K562 (cell line): Measurements from ENCODE around the gene PSORS1C2. TPM values are rescaled to one million over a fixed set of nuclear protein-coding genes. Genes with fewer than 3 reads are reported as not detected.

Experiments
- BMI1 ChIP-seq: fragments of 150-350 bp; IDR thresholded peaks from 2 replicates; pipeline ENCODE4 v1.6.1; 2014; ENCODE audit warnings: low read length
- CC2D1A ChIP-seq: fragments of 450-650 bp; IDR thresholded peaks from 2 replicates; pipeline ENCODE4 v1.6.1; 2017; ENCODE audit warnings: mild to moderate bottlenecking
- DEAF1 ChIP-seq: fragments of 450-650 bp; formaldehyde crosslinking; IDR thresholded peaks from 2 replicates; pipeline ENCODE4 v1.4.0; 2020; ENCODE audit warnings: mild to moderate bottlenecking, moderate library complexity
- EHMT2 ChIP-seq: fragments of 450-650 bp; IDR thresholded peaks from 2 replicates; pipeline ENCODE4 v1.6.1; 2018; ENCODE audit warnings: antibody characterized with exemption
- FOXJ2 ChIP-seq: fragments of 200-800 bp; sonication (Bioruptor generic); IDR thresholded peaks from 2 replicates; pipeline ENCODE4 v1.6.1; 2016; ENCODE audit warnings: missing genetic modification characterization, missing compliant biosample characterization
- FUS ChIP-seq: fragments of 200-400 bp; formaldehyde crosslinking; optimal IDR thresholded peaks from 2 replicates; pipeline ENCODE3; 2017; ENCODE audit warnings: low read depth, low read length
- GATA2 ChIP-seq: sonication (generic); formaldehyde crosslinking; IDR thresholded peaks from 2 replicates; pipeline ENCODE4 v1.4.0; 2020; ENCODE audit warnings: mild to moderate bottlenecking, missing genetic modification reagents
- KAT7 ChIP-seq: sonication (generic); formaldehyde crosslinking; IDR thresholded peaks from 2 replicates; pipeline ENCODE4 v1.8.0; 2022; ENCODE audit warnings: missing genetic modification reagents, mild to moderate bottlenecking, borderline replicate concordance
- NR2C1 ChIP-seq, 2 experiments: fragments of 450-650 bp; IDR thresholded peaks; 2 replicates each; pipeline ENCODE4 v1.6.1; 2017; ENCODE audit warnings: mild to moderate bottlenecking in 2 of 2, antibody characterized with exemption in 1 of 2, inconsistent platforms in 1 of 2, missing compliant biosample characterization in 1 of 2, missing genetic modification characterization in 1 of 2
- RERE ChIP-seq: sonication (generic); formaldehyde crosslinking; IDR thresholded peaks from 2 replicates; pipeline ENCODE4 v1.8.0; 2023; ENCODE audit warnings: missing genetic modification reagents, mild to moderate bottlenecking, borderline replicate concordance
- SMARCB1 ChIP-seq: IDR thresholded peaks from 2 replicates; pipeline ENCODE4 v1.6.1; 2011; ENCODE audit warnings: improper control_type of control experiment, low read depth; ENCODE audit not compliant: insufficient read length
- TCF3 ChIP-seq: sonication (generic); formaldehyde crosslinking; IDR thresholded peaks from 2 replicates; pipeline ENCODE4 v1.4.0; 2020; ENCODE audit warnings: mild to moderate bottlenecking, missing genetic modification reagents
- ZNF324 ChIP-seq: fragments of 250-450 bp; sonication (Bioruptor Pico); IDR thresholded peaks from 2 replicates; pipeline ENCODE4 v1.4.0; 2020; ENCODE audit warnings: mild to moderate bottlenecking
- polyA plus RNA-seq, 8 experiments: library from polyadenylated mRNA; depleted of rRNA in 4 of 8; stranded (reverse) in 5 of 8; unstranded in 3 of 8; fragments of >200 nt; fragmentation: Nextera tagmentation in 2 of 8; fragmentation: Illumina TruSeq in 1 of 8; extraction: Ambion mirVana in 2 of 8; extraction: Trizol in 1 of 8; gene quantifications; 2 replicates each; pipeline versions ENCODE4 v1.2.1 to v1.2.3, GENCODE V29; 2011 to 2014; ENCODE audit warnings: inconsistent platforms in 1 of 8, missing spikeins in 1 of 8
- total RNA-seq, 7 experiments: library from RNA; depleted of rRNA in 6 of 7; stranded (reverse); fragments of >200 nt in 6 of 7; fragmentation: Illumina TruSeq in 2 of 7; extraction: Trizol in 2 of 7; gene quantifications; 2 replicates each; pipeline versions ENCODE4 v1.2.1 to v1.2.3, GENCODE V29; 2011 to 2021; ENCODE audit warnings: low replicate concordance in 1 of 7
- TF ChIP-seq, protein P1 (sequence below), 2 experiments: fragments of 200-800 bp in 1 of 2; sonication (Bioruptor generic) in 1 of 2; sonication (generic) in 1 of 2; formaldehyde crosslinking in 1 of 2; IDR thresholded peaks in 1 of 2; conservative IDR thresholded peaks in 1 of 2; 2 replicates each; pipeline versions ENCODE4 v1.5.0 to v1.6.1; 2016 to 2020; ENCODE audit warnings: missing compliant biosample characterization in 1 of 2, missing genetic modification characterization in 1 of 2, missing genetic modification reagents in 1 of 2
- TF ChIP-seq, protein P2 (sequence below): fragments of 250-450 bp; sonication (Bioruptor Pico); IDR thresholded peaks from 2 replicates; pipeline ENCODE4 v1.4.0; 2020; ENCODE audit warnings: mild to moderate bottlenecking, moderate library complexity

PSORS1C2 gene
- total and polyA plus RNA-seq, 9 of the 15 experiments (the other 6 are each of a cell fraction or from before 2014, with no cell fraction given): not detected

DNA sequence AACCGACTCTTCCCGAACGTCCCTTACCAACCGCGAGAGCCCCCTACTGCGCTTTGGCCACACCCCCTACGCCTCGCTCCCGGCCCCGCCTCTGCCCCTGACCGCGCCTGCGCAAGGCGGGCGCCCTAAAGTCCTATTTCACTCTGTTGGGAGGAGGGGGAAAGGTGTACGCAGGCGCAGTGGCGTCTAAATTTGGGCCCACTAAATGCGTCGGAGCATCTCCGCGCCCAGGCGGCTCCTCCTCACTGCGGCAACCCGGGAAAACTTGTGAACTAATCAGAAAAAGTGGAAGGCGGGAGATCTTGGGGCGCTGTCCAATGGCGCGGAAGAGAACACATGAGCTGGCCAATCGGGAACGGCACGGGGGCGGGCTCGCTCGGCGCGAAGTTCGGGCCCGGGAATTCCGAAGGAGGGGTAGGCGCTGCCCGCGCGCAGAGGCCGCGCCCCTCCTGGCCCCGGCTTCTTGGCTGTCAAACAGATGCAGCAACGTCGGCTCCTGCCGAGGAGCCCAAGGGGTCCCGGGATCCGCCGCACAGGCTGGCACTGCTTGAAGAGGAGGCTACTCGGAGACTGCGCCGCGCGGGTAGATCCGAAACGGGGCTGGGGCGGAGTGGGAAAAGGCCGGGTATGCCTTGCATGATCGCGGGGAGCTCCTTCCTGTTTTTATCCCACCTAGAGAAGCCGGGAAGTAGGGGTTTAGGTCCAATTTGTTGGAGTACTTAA lies 19.4 kb upstream of the PSORS1C2 start, which contains the start of gene TCF19 (continued):
- TF ChIP-seq CC2D1A (no peak), SMARCB1 (no peak), KAT7 (CRISPR knock-in tag) (peak; percentile 58; the same call in 1 of the 2 replicates), FUS (no peak), DEAF1 (CRISPR knock-in tag) (no peak), TCF3 (CRISPR knock-in tag) (peak; percentile 19; the same call in 1 of the 2 replicates), ZNF324 (CRISPR knock-in tag) (no peak), RERE (CRISPR knock-in tag) (no peak), EHMT2 (0 out of 2 replicates have a peak, but pooled peaks have one; percentile 28), NR2C1 (IDR thresholded peaks at IDR 0.05) (no peak), NR2C1 (tag; IDR thresholded peaks at IDR 0.05) (no peak), GATA2 (CRISPR knock-in tag) (no peak), FOXJ2 (tag) (no peak), BMI1 (no peak)
- TF ChIP-seq, protein P1, sequence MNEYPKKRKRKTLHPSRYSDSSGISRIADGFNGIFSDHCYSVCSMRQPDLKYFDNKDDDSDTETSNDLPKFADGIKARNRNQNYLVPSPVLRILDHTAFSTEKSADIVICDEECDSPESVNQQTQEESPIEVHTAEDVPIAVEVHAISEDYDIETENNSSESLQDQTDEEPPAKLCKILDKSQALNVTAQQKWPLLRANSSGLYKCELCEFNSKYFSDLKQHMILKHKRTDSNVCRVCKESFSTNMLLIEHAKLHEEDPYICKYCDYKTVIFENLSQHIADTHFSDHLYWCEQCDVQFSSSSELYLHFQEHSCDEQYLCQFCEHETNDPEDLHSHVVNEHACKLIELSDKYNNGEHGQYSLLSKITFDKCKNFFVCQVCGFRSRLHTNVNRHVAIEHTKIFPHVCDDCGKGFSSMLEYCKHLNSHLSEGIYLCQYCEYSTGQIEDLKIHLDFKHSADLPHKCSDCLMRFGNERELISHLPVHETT (CRISPR knock-in tag; conservative IDR thresholded peaks at IDR 0.05 in 1 of 2, IDR thresholded peaks at IDR 0.05 in 1 of 2): no peak
- TF ChIP-seq, protein P2, sequence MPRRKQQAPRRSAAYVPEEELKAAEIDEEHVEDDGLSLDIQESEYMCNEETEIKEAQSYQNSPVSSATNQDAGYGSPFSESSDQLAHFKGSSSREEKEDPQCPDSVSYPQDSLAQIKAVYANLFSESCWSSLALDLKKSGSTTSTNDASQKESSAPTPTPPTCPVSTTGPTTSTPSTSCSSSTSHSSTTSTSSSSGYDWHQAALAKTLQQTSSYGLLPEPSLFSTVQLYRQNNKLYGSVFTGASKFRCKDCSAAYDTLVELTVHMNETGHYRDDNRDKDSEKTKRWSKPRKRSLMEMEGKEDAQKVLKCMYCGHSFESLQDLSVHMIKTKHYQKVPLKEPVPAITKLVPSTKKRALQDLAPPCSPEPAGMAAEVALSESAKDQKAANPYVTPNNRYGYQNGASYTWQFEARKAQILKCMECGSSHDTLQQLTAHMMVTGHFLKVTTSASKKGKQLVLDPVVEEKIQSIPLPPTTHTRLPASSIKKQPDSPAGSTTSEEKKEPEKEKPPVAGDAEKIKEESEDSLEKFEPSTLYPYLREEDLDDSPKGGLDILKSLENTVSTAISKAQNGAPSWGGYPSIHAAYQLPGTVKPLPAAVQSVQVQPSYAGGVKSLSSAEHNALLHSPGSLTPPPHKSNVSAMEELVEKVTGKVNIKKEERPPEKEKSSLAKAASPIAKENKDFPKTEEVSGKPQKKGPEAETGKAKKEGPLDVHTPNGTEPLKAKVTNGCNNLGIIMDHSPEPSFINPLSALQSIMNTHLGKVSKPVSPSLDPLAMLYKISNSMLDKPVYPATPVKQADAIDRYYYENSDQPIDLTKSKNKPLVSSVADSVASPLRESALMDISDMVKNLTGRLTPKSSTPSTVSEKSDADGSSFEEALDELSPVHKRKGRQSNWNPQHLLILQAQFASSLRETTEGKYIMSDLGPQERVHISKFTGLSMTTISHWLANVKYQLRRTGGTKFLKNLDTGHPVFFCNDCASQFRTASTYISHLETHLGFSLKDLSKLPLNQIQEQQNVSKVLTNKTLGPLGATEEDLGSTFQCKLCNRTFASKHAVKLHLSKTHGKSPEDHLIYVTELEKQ (CRISPR knock-in tag): no peak
